K562 (cell line): ENCODE data around the gene ZFYVE26. TPM values are rescaled to one million over a fixed set of nuclear protein-coding genes. Genes with fewer than 3 reads are reported as not detected.

Source experiments
- ATAC-seq: fragments of 200-7000 bp; cut with Tn5 transposase; 3 replicates; pipeline ENCODE4 v1.9.1; 2020; ENCODE audit warnings: moderate library complexity
- BruUV-seq: library from RNA; stranded (reverse); fragments of 400-500 nt; replicated peaks from 2 replicates; lab custom pipeline; 2021; lab: Mats Ljungman, UMichigan
- CTCF ChIA-PET: fragments of 300-600 bp; formaldehyde crosslinking; extraction: SDS; loops from one replicate; lab custom pipeline; 2021; ENCODE audit warnings: low intra/inter-chr PET ratio; lab: Yijun Ruan, JAX
- POLR2A ChIA-PET: fragments of 300-600, 350-650 bp; sonication (Branson Sonifier 250); formaldehyde crosslinking; extraction: SDS; loops from one replicate; lab custom pipeline; 2021; ENCODE audit warnings: antibody characterized with exemption, inconsistent platforms; lab: Yijun Ruan, JAX
- DNase-seq, 4 experiments: peaks; one replicate each; pipeline versions ENCODE4 v3.0.0 to v3.0.0-alpha.2; 2011 to 2018; ENCODE audit warnings: low spot score in 3 of 4, mixed read lengths in 3 of 4; ENCODE audit errors: extremely low read depth in 1 of 4
- FAIRE-seq: peaks from 2 replicates; lab custom pipeline; 2011; peaks lifted over from hg19 to GRCh38; lab: Jason Lieb, UNC
- H2AFZ ChIP-seq: 2 replicates; pipeline ENCODE4 v1.6.0; 2011; ENCODE audit warnings: low read depth, low read length, control low read depth, inconsistent platforms
- H3K27ac ChIP-seq: fragments of 200-600 bp; 3 replicates; pipeline ENCODE4 v1.8.0; 2011; ENCODE audit warnings: low read depth, mild to moderate bottlenecking, control low read depth, inconsistent platforms, low read length, moderate library complexity, mixed read lengths; ENCODE audit errors: extremely low read depth
- H3K27me3 ChIP-seq, 2 experiments: fragments of 300-600 bp in 1 of 2; 2 replicates in 1 of 2; 3 replicates in 1 of 2; pipeline versions ENCODE4 v1.6.0 to v1.8.0; 2011; ENCODE audit warnings: inconsistent platforms in 2 of 2, low read length in 2 of 2, mild to moderate bottlenecking in 1 of 2, mixed read lengths in 1 of 2, moderate library complexity in 1 of 2; ENCODE audit not compliant: control insufficient read depth in 2 of 2, insufficient read depth in 2 of 2
- H3K36me3 ChIP-seq: fragments of 300-600 bp; 3 replicates; pipeline ENCODE4 v1.8.0; 2011; ENCODE audit warnings: mild to moderate bottlenecking, low read length, inconsistent platforms; ENCODE audit not compliant: control insufficient read depth, insufficient read depth
- H3K4me1 ChIP-seq, 2 experiments: fragments of 200-600 bp in 1 of 2; replicated peaks in 1 of 2; 2 replicates in 1 of 2; 3 replicates in 1 of 2; pipeline versions ENCODE4 v1.5.1 to v1.8.0; 2011; ENCODE audit warnings: inconsistent platforms in 2 of 2, low read length in 2 of 2, mild to moderate bottlenecking in 1 of 2, mixed read lengths in 1 of 2, moderate library complexity in 1 of 2; ENCODE audit not compliant: control insufficient read depth in 2 of 2, insufficient read depth in 2 of 2
- H3K4me2 ChIP-seq: 2 replicates; pipeline ENCODE4 v1.6.1; 2011; ENCODE audit warnings: low read length, control low read depth, inconsistent platforms, mixed read lengths; ENCODE audit not compliant: insufficient read depth
- H3K4me3 ChIP-seq: fragments of 200-600 bp; sonication (generic), shearing (Covaris generic); 2 replicates; pipeline ENCODE4 v1.5.1; 2016; ENCODE audit warnings: control low read depth, inconsistent platforms
- H3K79me2 ChIP-seq: fragments of 200-600 bp; 3 replicates; pipeline ENCODE4 v1.8.0; 2011; ENCODE audit warnings: low read length, inconsistent platforms; ENCODE audit not compliant: control insufficient read depth, insufficient read depth
- H3K9ac ChIP-seq, 2 experiments: 2 replicates each; pipeline versions ENCODE4 v1.6.0 to v1.6.1; 2011; ENCODE audit warnings: low read depth in 2 of 2, low read length in 2 of 2, control low read depth in 1 of 2, inconsistent platforms in 1 of 2, mild to moderate bottlenecking in 1 of 2, mixed read lengths in 1 of 2; ENCODE audit not compliant: insufficient read depth in 1 of 2
- H3K9me1 ChIP-seq: one replicate; pipeline ENCODE4 v1.6.0; 2011; ENCODE audit warnings: inconsistent platforms, mild to moderate bottlenecking, low read length, moderate library complexity; ENCODE audit not compliant: control insufficient read depth, insufficient read depth
- H3K9me3 ChIP-seq: replicated peaks from 2 replicates; pipeline ENCODE4 v1.5.1; 2011; ENCODE audit warnings: low read depth, low read length, inconsistent platforms; ENCODE audit not compliant: control insufficient read depth, insufficient read depth
- H4K20me1 ChIP-seq: replicated peaks from 2 replicates; pipeline ENCODE4 v1.6.1; 2011; ENCODE audit warnings: low read length, inconsistent platforms, mixed read lengths; ENCODE audit not compliant: control insufficient read depth, insufficient read depth
- HDAC8 ChIP-seq: fragments of 450-650 bp; IDR thresholded peaks from 2 replicates; pipeline ENCODE4 v1.6.1; 2016; ENCODE audit warnings: mild to moderate bottlenecking, missing genetic modification characterization, moderate library complexity, missing compliant biosample characterization
- MAFG ChIP-seq: fragments of 450-650 bp; conservative IDR thresholded peaks from 2 replicates; pipeline ENCODE4 v1.6.1; 2016; ENCODE audit warnings: missing genetic modification characterization, missing compliant biosample characterization
- SRSF1 ChIP-seq: fragments of 200-400 bp; formaldehyde crosslinking; IDR thresholded peaks from 2 replicates; pipeline ENCODE4 v1.6.1; 2017; ENCODE audit warnings: mild to moderate bottlenecking, low read depth, low read length, moderate library complexity
- TBL1XR1 ChIP-seq, 2 experiments: IDR thresholded peaks; 2 replicates each; pipeline ENCODE4 v1.6.1; 2012; ENCODE audit warnings: improper control_type of control experiment in 2 of 2, low read length in 2 of 2, mild to moderate bottlenecking in 1 of 2
- ZNF311 ChIP-seq: fragments of 250-450 bp; sonication (Bioruptor Pico); IDR thresholded peaks from 2 replicates; pipeline ENCODE4 v1.4.0; 2020; ENCODE audit warnings: mild to moderate bottlenecking, moderate library complexity
- WGBS: fragments of 100-300 bp; shearing (Covaris generic); methylation state at CpG from one replicate; pipeline ENCODE4 v1.1.6; 2016; ENCODE audit warnings: low coverage, mixed read lengths; ENCODE audit not compliant: insufficient coverage; ENCODE audit errors: missing lambda C conversion rate; 5-methylcytosine and 5-hydroxymethylcytosine counted together
- in situ Hi-C: fragments of 300-500 bp; cut with MboI; formaldehyde crosslinking; loops from 4 replicates; pipeline ENCODE4 v1.15.0; 2018; ENCODE audit warnings: inconsistent platforms, mixed read lengths
- intact Hi-C: fragments of 100-400 bp; cut with micrococcal nuclease; formaldehyde crosslinking; loops from 2 replicates; pipeline ENCODE4 v1.14.2; 2022
- polyA plus RNA-seq, 8 experiments: library from polyadenylated mRNA; depleted of rRNA in 4 of 8; stranded (reverse) in 5 of 8; unstranded in 3 of 8; fragments of >200 nt; fragmentation: Nextera tagmentation in 2 of 8; fragmentation: Illumina TruSeq in 1 of 8; extraction: Ambion mirVana in 2 of 8; extraction: Trizol in 1 of 8; gene quantifications; 2 replicates each; pipeline versions ENCODE4 v1.2.1 to v1.2.3, GENCODE V29; 2011 to 2014; ENCODE audit warnings: inconsistent platforms in 1 of 8, missing spikeins in 1 of 8
- total RNA-seq, 7 experiments: library from RNA; depleted of rRNA in 6 of 7; stranded (reverse); fragments of >200 nt in 6 of 7; fragmentation: Illumina TruSeq in 2 of 7; extraction: Trizol in 2 of 7; gene quantifications; 2 replicates each; pipeline versions ENCODE4 v1.2.1 to v1.2.3, GENCODE V29; 2011 to 2021; ENCODE audit warnings: low replicate concordance in 1 of 7
- TF ChIP-seq, protein P1 (sequence below), 2 experiments: fragments of 200-800 bp in 1 of 2; sonication (Bioruptor generic) in 1 of 2; sonication (generic) in 1 of 2; formaldehyde crosslinking in 1 of 2; IDR thresholded peaks in 1 of 2; conservative IDR thresholded peaks in 1 of 2; 2 replicates each; pipeline versions ENCODE4 v1.5.0 to v1.6.1; 2016 to 2020; ENCODE audit warnings: missing compliant biosample characterization in 1 of 2, missing genetic modification characterization in 1 of 2, missing genetic modification reagents in 1 of 2
- TF ChIP-seq, protein P2 (sequence below): fragments of 250-450 bp; sonication (Bioruptor Pico); IDR thresholded peaks from 2 replicates; pipeline ENCODE4 v1.8.0; 2021; ENCODE audit warnings: moderate library complexity, mild to moderate bottlenecking, inconsistent platforms
- TF ChIP-seq, protein P3 (sequence below): IDR thresholded peaks from 2 replicates; pipeline ENCODE4 v1.6.1; 2011; ENCODE audit warnings: borderline replicate concordance, low read depth, mild to moderate bottlenecking, moderate library complexity, low read length; ENCODE audit not compliant: insufficient read depth, poor library complexity, severe bottlenecking
- TF ChIP-seq, protein P4 (sequence below): sonication (generic); formaldehyde crosslinking; IDR thresholded peaks from 2 replicates; pipeline ENCODE4 v1.8.0; 2022; ENCODE audit warnings: missing genetic modification reagents, mild to moderate bottlenecking, moderate library complexity, borderline replicate concordance

The ZFYVE26 gene
- total and polyA plus RNA-seq, 9 of the 15 experiments (the other 6 are each of a cell fraction or from before 2014, with no cell fraction given), result 0.32 to 9.1 (median 5.9) TPM

DNA sequence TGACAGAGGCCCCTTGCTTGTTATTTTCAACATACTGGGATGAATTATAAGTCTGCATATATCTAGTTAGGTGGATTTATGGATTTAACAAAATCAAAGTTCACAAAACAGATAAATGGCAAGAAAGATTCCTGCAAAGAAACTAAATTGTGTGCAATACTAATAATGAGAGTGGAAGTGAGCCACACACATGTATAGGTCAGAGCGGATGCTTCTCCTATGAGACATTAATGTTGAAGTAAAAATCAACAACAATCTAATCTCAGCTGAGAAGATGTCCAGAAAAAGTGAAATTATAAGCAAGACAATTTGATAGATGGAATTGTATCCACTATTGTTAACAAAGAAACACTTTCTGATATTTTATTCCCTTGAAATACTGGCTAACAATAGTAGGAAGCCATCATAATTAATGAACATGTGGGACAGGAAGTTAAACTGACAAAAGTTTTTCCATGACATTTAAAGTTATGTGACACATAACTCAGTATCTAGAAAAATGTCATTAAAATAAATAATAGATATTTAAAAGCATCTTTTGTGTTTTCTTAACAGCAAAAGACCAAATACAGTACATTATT, 42.9 kb upstream of the ZFYVE26 start (continued):
- TF ChIP-seq, protein P1, sequence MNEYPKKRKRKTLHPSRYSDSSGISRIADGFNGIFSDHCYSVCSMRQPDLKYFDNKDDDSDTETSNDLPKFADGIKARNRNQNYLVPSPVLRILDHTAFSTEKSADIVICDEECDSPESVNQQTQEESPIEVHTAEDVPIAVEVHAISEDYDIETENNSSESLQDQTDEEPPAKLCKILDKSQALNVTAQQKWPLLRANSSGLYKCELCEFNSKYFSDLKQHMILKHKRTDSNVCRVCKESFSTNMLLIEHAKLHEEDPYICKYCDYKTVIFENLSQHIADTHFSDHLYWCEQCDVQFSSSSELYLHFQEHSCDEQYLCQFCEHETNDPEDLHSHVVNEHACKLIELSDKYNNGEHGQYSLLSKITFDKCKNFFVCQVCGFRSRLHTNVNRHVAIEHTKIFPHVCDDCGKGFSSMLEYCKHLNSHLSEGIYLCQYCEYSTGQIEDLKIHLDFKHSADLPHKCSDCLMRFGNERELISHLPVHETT (CRISPR knock-in tag; conservative IDR thresholded peaks at IDR 0.05 in 1 of 2, IDR thresholded peaks at IDR 0.05 in 1 of 2), result no peak
- TF ChIP-seq TBL1XR1 (IDR thresholded peaks at IDR 0.05; ENCODE audit: low read length in 2 of 2), result no peak
- TF ChIP-seq, protein P2, sequence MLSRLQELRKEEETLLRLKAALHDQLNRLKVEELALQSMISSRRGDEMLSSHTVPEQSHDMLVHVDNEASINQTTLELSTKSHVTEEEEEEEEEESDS (CRISPR knock-in tag), result no peak

DNA sequence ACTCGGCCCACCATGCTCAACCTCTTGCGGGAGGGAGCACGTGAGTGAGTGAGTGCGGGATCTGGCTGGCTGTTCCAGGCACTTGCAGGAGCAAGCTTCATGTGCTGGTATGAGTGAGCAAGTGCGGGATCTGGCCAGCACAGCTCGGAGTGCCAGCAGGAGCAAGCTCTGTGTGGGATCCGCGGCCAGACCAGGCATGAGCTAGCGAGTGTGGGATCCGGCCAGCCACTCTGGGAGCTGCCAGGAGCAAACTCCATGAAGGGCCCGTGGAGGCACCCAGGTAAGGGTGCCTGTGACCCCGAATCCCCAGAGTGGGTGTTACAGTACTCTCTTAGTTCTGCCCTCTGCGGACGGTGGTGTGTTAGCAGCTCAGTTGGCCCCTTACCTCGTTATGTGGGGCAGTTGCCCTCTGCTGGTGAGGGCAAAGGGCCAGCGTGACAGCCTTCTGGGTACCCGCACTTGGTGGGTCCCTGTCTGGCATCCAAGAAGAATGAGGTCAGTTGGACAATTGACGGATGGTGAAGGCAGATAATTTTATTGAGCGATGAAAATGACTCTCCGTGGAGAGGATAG, 41.5 kb upstream of the ZFYVE26 start:
- no peaks in the 10 kb centered on the region for H3K9me1 ChIP-seq
- 0 out of 4 replicates have a peak overlapping the region, but pooled peaks of 1 of the 2 experiments have one; percentile 13 for H3K9ac ChIP-seq
- POLR2A ChIA-PET, result no interaction called here
- H3K36me3 ChIP-seq, result no peaks in the 10 kb centered on the region
- WGBS, result 83% methylated on average over 16 of the region's 20 CpGs
- ATAC-seq (no peak), FAIRE-seq (no peak), DNase-seq (no peak)
- H3K79me2 ChIP-seq, result no peaks in the 10 kb centered on the region
- BruUV-seq, result no TSS peak
- CTCF ChIA-PET, result no interaction called here
- no peak overlapping the region for H2AFZ ChIP-seq
- H3K4me2 ChIP-seq, result no peak overlapping the region
- H3K27me3 ChIP-seq, result no peaks in the 10 kb centered on the region; a peak in 1 of 5 replicates
- no peaks in the 10 kb centered on the region for H3K9me3 ChIP-seq
- H3K27ac ChIP-seq, result no peak overlapping the region
- no peaks in the 10 kb centered on the region for H4K20me1 ChIP-seq
- no peaks in the 10 kb centered on the region for H3K4me1 ChIP-seq
- no peak overlapping the region for H3K4me3 ChIP-seq
- in situ Hi-C loops, result no loop called here
- intact Hi-C loops, result no loop called here
- TF ChIP-seq SRSF1 (no peak), MAFG (tag) (no peak), ZNF311 (no peak), HDAC8 (tag) (no peak)
- TF ChIP-seq, protein P3, sequence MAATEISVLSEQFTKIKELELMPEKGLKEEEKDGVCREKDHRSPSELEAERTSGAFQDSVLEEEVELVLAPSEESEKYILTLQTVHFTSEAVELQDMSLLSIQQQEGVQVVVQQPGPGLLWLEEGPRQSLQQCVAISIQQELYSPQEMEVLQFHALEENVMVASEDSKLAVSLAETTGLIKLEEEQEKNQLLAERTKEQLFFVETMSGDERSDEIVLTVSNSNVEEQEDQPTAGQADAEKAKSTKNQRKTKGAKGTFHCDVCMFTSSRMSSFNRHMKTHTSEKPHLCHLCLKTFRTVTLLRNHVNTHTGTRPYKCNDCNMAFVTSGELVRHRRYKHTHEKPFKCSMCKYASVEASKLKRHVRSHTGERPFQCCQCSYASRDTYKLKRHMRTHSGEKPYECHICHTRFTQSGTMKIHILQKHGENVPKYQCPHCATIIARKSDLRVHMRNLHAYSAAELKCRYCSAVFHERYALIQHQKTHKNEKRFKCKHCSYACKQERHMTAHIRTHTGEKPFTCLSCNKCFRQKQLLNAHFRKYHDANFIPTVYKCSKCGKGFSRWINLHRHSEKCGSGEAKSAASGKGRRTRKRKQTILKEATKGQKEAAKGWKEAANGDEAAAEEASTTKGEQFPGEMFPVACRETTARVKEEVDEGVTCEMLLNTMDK, result no peak
- TF ChIP-seq, protein P4, sequence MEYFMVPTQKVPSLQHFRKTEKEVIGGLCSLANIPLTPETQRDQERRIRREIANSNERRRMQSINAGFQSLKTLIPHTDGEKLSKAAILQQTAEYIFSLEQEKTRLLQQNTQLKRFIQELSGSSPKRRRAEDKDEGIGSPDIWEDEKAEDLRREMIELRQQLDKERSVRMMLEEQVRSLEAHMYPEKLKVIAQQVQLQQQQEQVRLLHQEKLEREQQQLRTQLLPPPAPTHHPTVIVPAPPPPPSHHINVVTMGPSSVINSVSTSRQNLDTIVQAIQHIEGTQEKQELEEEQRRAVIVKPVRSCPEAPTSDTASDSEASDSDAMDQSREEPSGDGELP, result no peak
